ENCODE data around the gene MSLN.

Gene MSLN

DNA sequence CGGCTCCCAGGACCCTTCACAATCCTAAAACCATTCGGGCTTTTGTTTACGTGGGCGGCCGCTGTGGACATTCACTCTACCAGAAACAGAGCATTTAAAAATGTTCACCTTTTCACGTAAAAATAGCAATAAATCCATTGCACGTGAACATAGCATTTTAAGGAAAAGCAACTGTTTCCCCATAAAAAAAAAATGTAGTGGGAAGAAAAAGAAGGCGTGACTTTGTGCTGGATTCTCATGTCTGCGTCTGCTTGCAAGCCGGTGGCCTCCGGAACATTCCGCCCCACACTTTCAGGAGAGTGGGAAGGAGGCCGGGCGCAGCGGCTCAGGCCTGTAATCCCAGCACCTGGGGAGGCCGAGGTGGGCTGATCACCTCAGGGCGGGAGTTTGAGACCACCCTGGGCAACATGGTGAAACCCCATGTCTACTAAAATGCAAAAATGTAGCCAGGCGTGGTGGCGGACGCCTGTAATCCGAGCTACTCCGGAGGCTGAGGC, 53.4 kb downstream of the MSLN start:
- no peak for DNase-seq

GRCh38 chr16:814974-815373, 54.4 kb downstream of the MSLN start:
- DNase-seq, result no peak

GRCh38 chr16:815861-816260, 55.3 kb downstream of the MSLN start:
- no peak for DNase-seq

DNA sequence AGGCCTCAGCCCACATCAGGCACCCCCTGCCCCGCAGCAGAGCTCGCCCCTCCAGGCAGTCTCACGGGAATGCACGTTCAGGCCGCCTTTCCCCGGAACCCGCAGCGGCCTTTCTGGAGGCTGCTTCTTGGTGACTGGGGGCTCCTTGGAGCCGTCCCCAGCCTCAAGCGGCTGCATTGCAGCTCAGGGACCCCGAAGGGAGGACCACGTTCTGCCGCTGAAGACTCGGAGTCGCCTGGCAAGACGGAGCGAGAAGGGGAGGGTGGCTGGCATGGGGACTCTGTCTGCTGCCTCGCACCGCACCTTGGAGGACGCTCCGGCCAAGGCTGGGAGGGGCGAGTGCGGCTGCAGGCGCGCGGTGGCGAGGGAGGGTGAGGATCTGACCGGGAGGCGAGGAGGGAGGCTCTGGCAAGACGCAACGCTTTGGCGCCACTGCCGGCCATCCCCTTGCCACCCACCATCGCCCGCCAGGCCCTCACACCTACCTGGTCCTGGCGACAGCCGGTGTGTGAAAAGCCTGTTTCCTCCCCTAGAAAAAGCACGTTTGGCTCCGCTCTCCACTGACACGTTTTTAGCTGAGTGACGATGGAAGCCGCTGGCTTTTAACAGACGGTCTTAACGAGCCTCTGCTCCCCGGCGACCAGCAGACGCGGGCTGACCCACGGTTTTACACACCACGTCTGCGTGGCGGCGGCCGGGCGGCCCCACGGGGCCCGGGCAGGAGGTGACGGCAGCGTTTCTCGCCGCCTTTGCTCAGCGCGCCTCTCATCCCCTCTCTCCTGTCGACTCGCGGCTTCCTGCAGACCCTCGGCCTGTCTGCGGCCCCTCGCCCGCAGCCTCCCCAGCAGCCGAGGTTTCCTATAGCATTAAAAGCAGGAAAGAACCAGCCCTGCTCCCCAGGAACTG, 56.7 kb downstream of the MSLN start:
- DNase-seq, result no peak

- no peak for DNase-seq
Measured at GRCh38 chr16:818132-818531, 57.6 kb downstream of the MSLN start.
